ENCODE measurements around the gene CEACAM1. TPM values are rescaled to one million over a fixed set of nuclear protein-coding genes. Genes with fewer than 3 reads are reported as not detected.

CEACAM1 gene
- total RNA-seq, 2 experiments from 2014 or later = 1.2 to 2.0 TPM

GRCh38 chr19:42467183-42467760 lies 61.0 kb downstream of the CEACAM1 start:
- POLR2A ChIA-PET = no interaction called here
- Mint-ChIP-seq H3K4me3 (no peak overlapping the region), H3K4me1 (ENCODE audit: low read depth) (no peaks in the 10 kb centered on the region), H3K9me3 (no peaks in the 10 kb centered on the region), H3K27ac (no peak overlapping the region), H3K27me3 (no peaks in the 10 kb centered on the region), H3K36me3 (ENCODE audit: low read depth) (no peaks in the 10 kb centered on the region)
- no peak for TF ChIP-seq CTCF (IDR thresholded peaks at IDR 0.05)
- no peak for DNase-seq
- H3K27ac ChIP-seq (ENCODE audit: low read depth in 1 of 2, low read length in 2 of 2) = no peak overlapping the region
- H3K4me1 ChIP-seq (ENCODE audit: insufficient read depth, low read length) = no peaks in the 10 kb centered on the region
- no peaks in the 10 kb centered on the region for H3K9me3 ChIP-seq (ENCODE audit: control insufficient read depth in 1 of 2, insufficient read depth in 1 of 2, low read length in 2 of 2)
- no peaks in the 10 kb centered on the region for H3K36me3 ChIP-seq (ENCODE audit: insufficient read depth, low read length)
- H3K27me3 ChIP-seq (ENCODE audit: control insufficient read depth in 1 of 2, insufficient read depth in 2 of 2, low read length in 2 of 2) = no peaks in the 10 kb centered on the region
- intact Hi-C loops (cut with DNase I, micrococcal nuclease) = no loop called here
- no peak for ATAC-seq (ENCODE audit: poor library complexity)
- CTCF ChIA-PET = no interaction called here
- H3K4me3 ChIP-seq (ENCODE audit: low read length) = no peak overlapping the region

GRCh38 chr19:42466521-42467182 lies 61.6 kb downstream of the CEACAM1 start:
- H3K4me1 ChIP-seq (ENCODE audit: insufficient read depth, low read length) = no peaks in the 10 kb centered on the region
- Mint-ChIP-seq H3K27me3 (no peaks in the 10 kb centered on the region), H3K4me3 (no peak overlapping the region), H3K36me3 (ENCODE audit: low read depth) (no peaks in the 10 kb centered on the region), H3K9me3 (no peaks in the 10 kb centered on the region), H3K27ac (no peak overlapping the region), H3K4me1 (ENCODE audit: low read depth) (no peaks in the 10 kb centered on the region)
- H3K9me3 ChIP-seq (ENCODE audit: control insufficient read depth in 1 of 2, insufficient read depth in 1 of 2, low read length in 2 of 2) = no peaks in the 10 kb centered on the region
- no peak overlapping the region for H3K27ac ChIP-seq (ENCODE audit: low read depth in 1 of 2, low read length in 2 of 2)
- no peak for TF ChIP-seq CTCF (IDR thresholded peaks at IDR 0.05)
- ATAC-seq (ENCODE audit: poor library complexity) (no peak), DNase-seq (no peak)
- H3K27me3 ChIP-seq (ENCODE audit: control insufficient read depth in 1 of 2, insufficient read depth in 2 of 2, low read length in 2 of 2) = no peaks in the 10 kb centered on the region
- ChIA-PET POLR2A (no interaction called here), CTCF (no interaction called here)
- no peaks in the 10 kb centered on the region for H3K36me3 ChIP-seq (ENCODE audit: insufficient read depth, low read length)
- intact Hi-C loops (cut with DNase I, micrococcal nuclease) = no loop called here
- H3K4me3 ChIP-seq (ENCODE audit: low read length) = no peak overlapping the region

DNA sequence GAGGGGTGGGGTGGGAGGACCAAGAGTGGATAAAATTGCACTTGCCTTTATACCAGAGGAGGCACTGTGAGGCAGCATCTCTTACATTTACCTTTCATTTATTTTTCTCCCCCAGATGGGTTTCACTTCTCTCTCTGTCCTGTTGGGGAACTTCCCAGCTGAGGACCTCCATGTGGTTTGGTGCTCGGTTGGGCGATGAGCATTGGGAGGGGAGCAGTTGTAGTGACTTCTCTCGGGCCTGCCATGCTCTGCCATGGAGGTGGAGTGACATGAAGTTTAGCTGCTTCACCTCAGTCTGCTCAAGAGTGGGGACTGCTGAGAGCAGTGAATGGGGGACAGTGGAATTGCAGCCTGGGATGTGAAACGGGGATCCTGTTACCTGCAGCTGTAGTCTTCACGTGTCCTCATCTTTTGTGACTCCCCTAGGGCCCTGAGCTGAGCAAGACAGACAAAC lies 62.4 kb downstream of the CEACAM1 start:
- Histone ChIP-seq H3K27ac (ENCODE audit: low read depth in 1 of 2, low read length in 2 of 2) (no peak overlapping the region), H3K27me3 (ENCODE audit: control insufficient read depth in 1 of 2, insufficient read depth in 2 of 2, low read length in 2 of 2) (no peaks in the 10 kb centered on the region), H3K4me3 (ENCODE audit: low read length) (no peak overlapping the region), H3K4me1 (ENCODE audit: insufficient read depth, low read length) (no peaks in the 10 kb centered on the region), H3K9me3 (ENCODE audit: control insufficient read depth in 1 of 2, insufficient read depth in 1 of 2, low read length in 2 of 2) (no peaks in the 10 kb centered on the region), H3K36me3 (ENCODE audit: insufficient read depth, low read length) (no peaks in the 10 kb centered on the region)
- Mint-ChIP-seq H3K27ac (no peak overlapping the region), H3K9me3 (no peaks in the 10 kb centered on the region), H3K4me3 (no peak overlapping the region), H3K27me3 (no peaks in the 10 kb centered on the region), H3K36me3 (ENCODE audit: low read depth) (no peaks in the 10 kb centered on the region), H3K4me1 (ENCODE audit: low read depth) (no peaks in the 10 kb centered on the region)
- no peak for DNase-seq
- POLR2A ChIA-PET = no interaction called here
- CTCF ChIA-PET = no interaction called here
- ATAC-seq (ENCODE audit: poor library complexity) = no peak
- intact Hi-C loops (cut with DNase I, micrococcal nuclease) = no loop called here
- TF ChIP-seq CTCF (IDR thresholded peaks at IDR 0.05) = no peak

All from CD4-positive, alpha-beta T cell (primary cell).